Breast epithelium (tissue), 4 donors: ENCODE measurements around the gene ENPP6. TPM values are rescaled to one million over a fixed set of nuclear protein-coding genes. Genes with fewer than 3 reads are reported as not detected.

Experiments used
- DNase-seq, 2 donors: peaks; one replicate each; pipeline ENCODE4 v3.0.0-alpha.2; 2019; ENCODE audit warnings: low spot score in 2 of 2
- H3K27ac ChIP-seq, 2 donors: fragments of 200-600 bp; sonication (generic) in 1 of 2; one replicate each; pipeline ENCODE4 v1.5.1; 2016 to 2019; ENCODE audit warnings: mild to moderate bottlenecking in 1 of 2
- H3K27me3 ChIP-seq, 2 donors: fragments of 200-600 bp; sonication (generic) in 1 of 2; one replicate each; pipeline versions ENCODE4 v1.5.1 to v1.6.0; 2017 to 2019; ENCODE audit warnings: control low read depth in 1 of 2, mild to moderate bottlenecking in 1 of 2
- H3K36me3 ChIP-seq: fragments of 200-600 bp; one replicate; pipeline ENCODE4 v1.5.1; 2019
- H3K4me1 ChIP-seq, 2 donors: fragments of 200-600 bp; sonication (generic); one replicate each; pipeline ENCODE4 v1.5.1; 2016 to 2019; ENCODE audit warnings: control low read depth in 1 of 2
- H3K4me3 ChIP-seq, 3 donors: fragments of 200-600 bp; sonication (generic); 1 replicate in 2 of 3; 2 replicates in 1 of 3; pipeline ENCODE4 v1.5.1; 2016 to 2019; ENCODE audit warnings: mild to moderate bottlenecking in 3 of 3, moderate library complexity in 2 of 3
- H3K9me3 ChIP-seq, 2 donors: fragments of 200-600 bp; sonication (generic) in 1 of 2; one replicate each; pipeline ENCODE4 v1.5.1; 2016 to 2019; ENCODE audit warnings: control low read depth in 1 of 2
- CTCF ChIP-seq, 3 donors: fragments of 450-650 bp; IDR thresholded peaks; one replicate each; pipeline ENCODE4 v1.5.1; 2016 to 2017; ENCODE audit warnings: antibody characterized with exemption in 3 of 3, mild to moderate bottlenecking in 3 of 3, moderate library complexity in 3 of 3
- POLR2A ChIP-seq: fragments of 450-650 bp; IDR thresholded peaks from one replicate; pipeline ENCODE4 v1.6.1; 2016; ENCODE audit warnings: antibody characterized with exemption, mild to moderate bottlenecking, moderate library complexity
- POLR2AphosphoS5 ChIP-seq, 3 donors: sonication (generic); formaldehyde crosslinking; IDR thresholded peaks; one replicate each; pipeline ENCODE4 v1.6.1; 2017; ENCODE audit warnings: antibody characterized with exemption in 3 of 3
- intact Hi-C: fragments of 100-400 bp; cut with DNase I; formaldehyde crosslinking; loops from one replicate; pipeline ENCODE4 v1.15.1; 2023; ENCODE audit warnings: low total_unique reads
- total RNA-seq, 3 donors: library from RNA; depleted of rRNA; stranded (reverse); fragments of >200 nt; gene quantifications; one replicate each; pipeline ENCODE4 v1.1.0, GENCODE V29; 2016

ENPP6 gene
- total RNA-seq, 3 donors from 2014 or later, result 0.16 to 0.59 (median 0.33) TPM

DNA sequence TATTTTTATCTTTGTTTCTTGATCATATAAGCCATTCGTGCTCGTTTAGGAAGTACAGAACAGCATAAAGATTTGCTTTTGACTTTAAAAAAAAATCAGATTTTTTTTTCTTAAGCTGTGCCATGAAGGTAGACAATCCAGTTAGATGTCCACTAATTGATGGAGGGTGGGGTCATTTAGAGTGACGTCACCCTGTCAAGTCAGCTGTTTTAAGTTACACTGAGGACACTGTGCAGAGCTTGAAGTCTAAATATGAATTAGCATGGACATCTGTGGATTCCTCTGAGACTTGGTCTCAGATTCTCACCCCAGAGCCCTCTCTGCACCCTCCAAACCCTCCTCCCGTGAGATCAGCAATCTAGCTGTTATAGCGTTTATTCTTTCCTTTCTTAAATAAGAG lies 63.9 kb downstream of the ENPP6 start:
- Histone ChIP-seq H3K27me3 (no peaks in the 10 kb centered on the region), H3K27ac (no peak overlapping the region), H3K36me3 (no peaks in the 10 kb centered on the region), H3K4me3 (no peak overlapping the region), H3K9me3 (no peaks in the 10 kb centered on the region), H3K4me1 (no peaks in the 10 kb centered on the region)
- intact Hi-C loops, result no loop called here
- DNase-seq, result no peak
- TF ChIP-seq POLR2A (no peak), CTCF (IDR thresholded peaks at IDR 0.05) (no peak), POLR2AphosphoS5 (IDR thresholded peaks at IDR 0.05) (no peak)

DNA sequence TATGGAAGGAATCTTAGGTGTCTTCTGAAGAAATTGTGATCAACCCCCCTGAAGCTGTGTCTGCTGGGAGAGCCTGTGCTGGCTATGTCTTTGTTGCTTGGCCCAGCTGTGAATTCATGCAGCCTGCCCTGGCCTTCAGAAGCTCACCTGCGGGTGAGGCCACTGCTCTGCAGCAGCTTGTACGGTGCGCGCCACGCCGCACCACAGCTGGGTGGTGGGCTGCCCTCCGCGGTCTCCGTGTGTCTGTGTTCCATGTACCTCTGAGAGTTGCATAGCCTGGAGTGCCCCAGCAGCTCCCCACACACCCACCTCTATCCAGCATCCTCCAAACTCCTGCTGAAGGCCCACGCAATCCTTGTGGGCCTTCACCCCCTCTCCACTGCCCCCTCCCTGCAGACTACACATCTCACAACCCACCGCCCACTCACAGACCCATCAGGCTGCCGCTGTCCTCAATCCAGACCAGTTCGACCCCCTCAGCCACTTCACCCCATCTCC lies 65.6 kb downstream of the ENPP6 start:
- Histone ChIP-seq H3K27me3 (no peaks in the 10 kb centered on the region), H3K36me3 (no peaks in the 10 kb centered on the region), H3K4me3 (no peak overlapping the region), H3K9me3 (no peaks in the 10 kb centered on the region), H3K27ac (no peak overlapping the region), H3K4me1 (no peaks in the 10 kb centered on the region)
- TF ChIP-seq POLR2AphosphoS5 (IDR thresholded peaks at IDR 0.05) (no peak), POLR2A (no peak), CTCF (IDR thresholded peaks at IDR 0.05) (no peak)
- intact Hi-C loops, result no loop called here
- no peak for DNase-seq

GRCh38 chr4:184150102-184150839 lies 67.4 kb downstream of the ENPP6 start:
- no peak overlapping the region for H3K27ac ChIP-seq
- intact Hi-C loops, result no loop called here

DNA sequence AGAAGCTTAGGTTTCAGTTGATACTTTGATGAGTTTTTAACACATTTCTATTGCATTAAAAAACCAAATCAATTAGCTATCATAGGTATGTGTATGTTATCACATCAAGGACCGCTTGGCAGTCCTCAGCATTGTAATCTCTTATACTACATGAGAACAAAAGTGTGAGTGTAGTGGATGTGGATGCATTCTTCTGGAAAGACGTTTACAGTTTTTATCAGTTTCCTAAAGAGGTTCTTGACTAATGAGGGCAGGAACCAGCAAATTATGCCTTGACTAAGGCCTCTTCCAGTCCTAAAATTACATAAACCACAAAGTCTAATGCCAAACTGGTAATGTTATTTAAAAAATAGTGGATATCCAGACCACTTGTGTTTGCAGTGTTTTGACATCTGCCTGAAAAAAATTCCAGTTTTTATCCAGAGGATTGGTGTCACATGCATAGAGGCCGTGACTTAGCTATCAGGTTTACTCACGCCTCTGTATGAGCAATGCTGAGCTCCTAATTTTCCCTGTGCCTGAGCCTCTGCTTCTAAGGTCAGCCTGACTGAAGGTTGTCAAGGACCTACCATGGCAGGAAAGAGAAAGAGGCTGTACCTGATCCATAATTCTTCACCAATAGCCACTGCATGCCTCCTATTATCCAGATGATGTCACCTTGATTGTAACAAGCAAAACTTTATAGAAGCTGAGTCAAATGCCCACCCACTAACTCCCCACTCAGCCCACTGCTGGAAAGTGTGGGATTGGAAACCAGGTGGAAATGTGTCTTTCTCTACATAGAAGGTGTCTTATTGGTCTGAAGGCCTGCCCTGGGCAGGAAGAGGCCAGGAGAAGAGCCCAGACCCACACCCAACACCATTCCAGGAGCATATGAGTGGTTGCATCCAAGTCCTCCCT lies 68.7 kb downstream of the ENPP6 start:
- no peak overlapping the region for H3K27ac ChIP-seq
- no peak overlapping the region for H3K4me3 ChIP-seq
- intact Hi-C loops, result no loop called here
- H3K27me3 ChIP-seq, result no peaks in the 10 kb centered on the region
- no peaks in the 10 kb centered on the region for H3K9me3 ChIP-seq
- no peak for DNase-seq
- no peaks in the 10 kb centered on the region for H3K4me1 ChIP-seq
- no peaks in the 10 kb centered on the region for H3K36me3 ChIP-seq
- TF ChIP-seq POLR2A, result no peak
- no peak for TF ChIP-seq POLR2AphosphoS5 (IDR thresholded peaks at IDR 0.05)
- TF ChIP-seq CTCF (IDR thresholded peaks at IDR 0.05), result no peak

More at GRCh38 chr4:184150102-184150839, 67.4 kb downstream of the ENPP6 start:
- DNase-seq, result no peak
- H3K4me3 ChIP-seq, result no peak overlapping the region
- H3K27me3 ChIP-seq, result no peaks in the 10 kb centered on the region
- no peaks in the 10 kb centered on the region for H3K9me3 ChIP-seq
- H3K36me3 ChIP-seq, result no peaks in the 10 kb centered on the region
- TF ChIP-seq POLR2AphosphoS5 (IDR thresholded peaks at IDR 0.05) (no peak), CTCF (IDR thresholded peaks at IDR 0.05) (no peak), POLR2A (no peak)
- no peaks in the 10 kb centered on the region for H3K4me1 ChIP-seq
